Neutrophil (primary cell): ENCODE results near the gene PLCH2.

Source experiments
- H3K27ac ChIP-seq: fragments of 200-600 bp; sonication (generic); 2 replicates; pipeline ENCODE4 v1.5.1; 2016; ENCODE audit warnings: mild to moderate bottlenecking, moderate library complexity
- H3K27me3 ChIP-seq: fragments of 200-600 bp; sonication (generic); 2 replicates; pipeline ENCODE4 v1.6.0; 2016; ENCODE audit warnings: mild to moderate bottlenecking
- H3K36me3 ChIP-seq: fragments of 200-600 bp; sonication (generic); 2 replicates; pipeline ENCODE4 v1.5.1; 2017
- H3K4me1 ChIP-seq, 2 experiments: fragments of 200-600 bp in 1 of 2; sonication (generic) in 1 of 2; 1 replicate in 1 of 2; 2 replicates in 1 of 2; pipeline versions ENCODE4 v1.5.1 to v1.6.1; 2013 to 2016; ENCODE audit warnings: low read depth in 1 of 2, low read length in 1 of 2, mild to moderate bottlenecking in 1 of 2, moderate library complexity in 1 of 2; ENCODE audit not compliant: control insufficient read depth in 1 of 2, insufficient read depth in 1 of 2
- H3K4me3 ChIP-seq, 2 experiments: fragments of 200-600 bp in 1 of 2; sonication (generic) in 1 of 2; 1 replicate in 1 of 2; 2 replicates in 1 of 2; pipeline ENCODE4 v1.5.1; 2013 to 2016; ENCODE audit warnings: low read depth in 1 of 2, low read length in 1 of 2, mild to moderate bottlenecking in 1 of 2, moderate library complexity in 1 of 2
- H3K9me3 ChIP-seq: fragments of 200-600 bp; sonication (generic); 2 replicates; pipeline ENCODE4 v1.5.1; 2016
- CTCF ChIP-seq: fragments of 200-600 bp; sonication (generic); IDR thresholded peaks from 2 replicates; pipeline ENCODE4 v1.5.1; 2016; ENCODE audit warnings: antibody characterized with exemption

Gene PLCH2

GRCh38 chr1:2468041-2468472 is 8.0 kb upstream of the PLCH2 start:
- H3K9me3 ChIP-seq, result no peaks in the 10 kb centered on the region
- no peaks in the 10 kb centered on the region for H3K36me3 ChIP-seq
- TF ChIP-seq CTCF, result no peak
- H3K4me1 ChIP-seq, result no peaks in the 10 kb centered on the region
- no peak overlapping the region for H3K27ac ChIP-seq
- no peak overlapping the region for H3K4me3 ChIP-seq
- H3K27me3 ChIP-seq, result peaks cover 44% of the 10 kb centered on the region

GRCh38 chr1:2468540-2468939 is 7.5 kb upstream of the PLCH2 start:
- H3K27ac ChIP-seq, result no peak overlapping the region
- TF ChIP-seq CTCF, result no peak
- no peaks in the 10 kb centered on the region for H3K9me3 ChIP-seq
- H3K27me3 ChIP-seq, result peaks cover 44% of the 10 kb centered on the region
- no peak overlapping the region for H3K4me3 ChIP-seq
- H3K36me3 ChIP-seq, result no peaks in the 10 kb centered on the region
- H3K4me1 ChIP-seq, result no peaks in the 10 kb centered on the region

- Histone ChIP-seq H3K4me3 (no peak overlapping the region), H3K36me3 (no peaks in the 10 kb centered on the region), H3K27me3 (peaks cover 38% of the 10 kb centered on the region), H3K27ac (no peak overlapping the region), H3K4me1 (no peaks in the 10 kb centered on the region), H3K9me3 (no peaks in the 10 kb centered on the region)
- TF ChIP-seq CTCF, result no peak
Observed at GRCh38 chr1:2469103-2469940, 6.8 kb upstream of the PLCH2 start.

- no peak for TF ChIP-seq CTCF
- H3K9me3 ChIP-seq, result no peaks in the 10 kb centered on the region
- no peaks in the 10 kb centered on the region for H3K36me3 ChIP-seq
- H3K27me3 ChIP-seq, result peaks cover 35% of the 10 kb centered on the region
- no peaks in the 10 kb centered on the region for H3K4me1 ChIP-seq
- no peak overlapping the region for H3K4me3 ChIP-seq
- no peak overlapping the region for H3K27ac ChIP-seq
Observed at GRCh38 chr1:2470290-2471158, 5.6 kb upstream of the PLCH2 start.

GRCh38 chr1:2471159-2471471 is 5.0 kb upstream of the PLCH2 start:
- H3K27me3 ChIP-seq, result peaks cover 34% of the 10 kb centered on the region
- no peak for TF ChIP-seq CTCF
- no peaks in the 10 kb centered on the region for H3K4me1 ChIP-seq
- no peaks in the 10 kb centered on the region for H3K9me3 ChIP-seq
- no peaks in the 10 kb centered on the region for H3K36me3 ChIP-seq
- H3K4me3 ChIP-seq, result no peak overlapping the region
- no peak overlapping the region for H3K27ac ChIP-seq
